ENCODE results near the gene METTL3. TPM values are rescaled to one million over a fixed set of nuclear protein-coding genes. Genes with fewer than 3 reads are reported as not detected.

The METTL3 gene
- total and polyA plus RNA-seq, 2 of the 8 experiments (the other 6 are each of a cell fraction or from before 2014, with no cell fraction given), result 103 to 144 TPM

- peak; percentile 84 for TF ChIP-seq E2F6 (IDR thresholded peaks at IDR 0.05)
- TF ChIP-seq MAX (IDR thresholded peaks at IDR 0.05), result peak; percentile 90
- peak; percentile 44; the same call in 1 of the 2 replicates for TF ChIP-seq PHF8 (conservative IDR thresholded peaks at IDR 0.05; ENCODE audit: low read depth, low read length)
- no peak for TF ChIP-seq RXRA (IDR thresholded peaks at IDR 0.05; ENCODE audit: insufficient read depth, low read depth, low read length)
- TF ChIP-seq TAF1 (IDR thresholded peaks at IDR 0.05; ENCODE audit: low read depth, low read length), result peak; percentile 88
- peak; percentile 83 for TF ChIP-seq SIX5 (IDR thresholded peaks at IDR 0.05; ENCODE audit: low read depth, low read length)
- peak; percentile 33 for TF ChIP-seq KDM4A (IDR thresholded peaks at IDR 0.05; ENCODE audit: low read depth, low read length, severe bottlenecking)
- no peak for TF ChIP-seq EZH2 (IDR thresholded peaks at IDR 0.05; ENCODE audit: low read depth, low read length, severe bottlenecking)
- no peak for TF ChIP-seq BACH1 (IDR thresholded peaks at IDR 0.05; ENCODE audit: low read length)
- peak; percentile 93 for TF ChIP-seq GABPA (IDR thresholded peaks at IDR 0.05; ENCODE audit: borderline replicate concordance, insufficient read depth, low read length)
- no peak for TF ChIP-seq SUZ12 (IDR thresholded peaks at IDR 0.05; ENCODE audit: low read length)
- TF ChIP-seq HDAC2 (IDR thresholded peaks at IDR 0.05; ENCODE audit: borderline replicate concordance in 1 of 2, low read depth in 2 of 2, low read length in 2 of 2), result 0 out of 4 replicates have a peak, but pooled peaks have one; percentile 4 to 46
- peak; percentile 64 for TF ChIP-seq GTF2F1 (IDR thresholded peaks at IDR 0.05; ENCODE audit: borderline replicate concordance, low read depth, low read length)
- TF ChIP-seq TBP (IDR thresholded peaks at IDR 0.05; ENCODE audit: low read depth, low read length), result peak; percentile 67
- TF ChIP-seq POLR2A (IDR thresholded peaks at IDR 0.05; ENCODE audit: control extremely low read depth in 1 of 2, low read depth in 2 of 2, low read length in 2 of 2), result peak; percentile 74 to 93
- peak; percentile 92 for TF ChIP-seq SAP30 (IDR thresholded peaks at IDR 0.05; ENCODE audit: insufficient read depth, insufficient replicate concordance, low read length)
- peak; percentile 83 to 90; a peak in 2 of 4 replicates for TF ChIP-seq SIN3A (conservative IDR thresholded peaks at IDR 0.05 in 1 of 2, IDR thresholded peaks at IDR 0.05 in 1 of 2; ENCODE audit: low read depth in 1 of 2, low read length in 2 of 2)
- peak; percentile 82 for TF ChIP-seq POLR2AphosphoS5 (IDR thresholded peaks at IDR 0.05; ENCODE audit: low read depth, low read length)
- TF ChIP-seq RAD21 (IDR thresholded peaks at IDR 0.05 in 1 of 2, conservative IDR thresholded peaks at IDR 0.05 in 1 of 2; ENCODE audit: low read depth in 2 of 2, low read length in 2 of 2), result 0 out of 4 replicates have a peak, but pooled peaks of 1 of the 2 experiments have one; percentile 4
- peak; percentile 87 for TF ChIP-seq CREB1 (IDR thresholded peaks at IDR 0.05)
Measured at GRCh38 chr14:21510735-21511657, at the start of gene METTL3 (continued).
